Fibroblast of lung (primary cell): Measurements from ENCODE around the gene EFCAB10. TPM values are rescaled to one million over a fixed set of nuclear protein-coding genes. Genes with fewer than 3 reads are reported as not detected.

Experiments used
- DNase-seq, 2 donors: peaks; one replicate each; pipeline versions ENCODE4 v3.0.0 to v3.0.0-alpha.2; 2010; ENCODE audit warnings: low read depth in 2 of 2
- H2AFZ ChIP-seq: 2 replicates; pipeline ENCODE4 v1.5.1; 2012; ENCODE audit warnings: low read length, control low read depth, inconsistent platforms
- H3K27ac ChIP-seq: 2 replicates; pipeline ENCODE4 v1.5.1; 2011; ENCODE audit warnings: low read length, control low read depth; ENCODE audit not compliant: insufficient read depth
- H3K27me3 ChIP-seq: 2 replicates; pipeline ENCODE4 v1.5.1; 2011; ENCODE audit warnings: mild to moderate bottlenecking, low read length; ENCODE audit not compliant: control insufficient read depth, insufficient read depth
- H3K36me3 ChIP-seq: 2 replicates; pipeline ENCODE4 v1.5.1; 2011; ENCODE audit warnings: low read length; ENCODE audit not compliant: control insufficient read depth, insufficient read depth
- H3K4me1 ChIP-seq: 2 replicates; pipeline ENCODE4 v1.5.1; 2011; ENCODE audit warnings: low read length; ENCODE audit not compliant: control insufficient read depth, insufficient read depth; ENCODE audit errors: extremely low read depth
- H3K4me2 ChIP-seq: 2 replicates; pipeline ENCODE4 v1.5.1; 2011; ENCODE audit warnings: low read length, control low read depth; ENCODE audit not compliant: insufficient read depth; ENCODE audit errors: extremely low read depth
- H3K4me3 ChIP-seq, 4 experiments: fragments of 200-600 bp in 1 of 4; sonication (generic) in 1 of 4; replicated peaks in 1 of 4; 2 replicates each; pipeline ENCODE4 v1.5.1; 2011 to 2016; ENCODE audit warnings: low read length in 4 of 4, low read depth in 3 of 4, mild to moderate bottlenecking in 3 of 4, control low read depth in 2 of 4, inconsistent platforms in 1 of 4, mixed read lengths in 1 of 4; ENCODE audit not compliant: insufficient read depth in 1 of 4; ENCODE audit errors: control extremely low read depth in 1 of 4
- H3K79me2 ChIP-seq: 2 replicates; pipeline ENCODE4 v1.5.1; 2012; ENCODE audit warnings: mild to moderate bottlenecking, low read length, inconsistent platforms; ENCODE audit not compliant: control insufficient read depth, insufficient read depth
- H3K9ac ChIP-seq: 2 replicates; pipeline ENCODE4 v1.5.1; 2011; ENCODE audit warnings: mild to moderate bottlenecking, low read length, control low read depth; ENCODE audit not compliant: insufficient read depth
- H3K9me3 ChIP-seq: 2 replicates; pipeline ENCODE4 v1.5.1; 2012; ENCODE audit warnings: low read depth, low read length; ENCODE audit not compliant: control insufficient read depth, insufficient read depth
- H4K20me1 ChIP-seq: 2 replicates; pipeline ENCODE4 v1.5.1; 2011; ENCODE audit warnings: low read length; ENCODE audit not compliant: control insufficient read depth, insufficient read depth; ENCODE audit errors: extremely low read depth
- CTCF ChIP-seq, 2 donors: IDR thresholded peaks in 1 of 2; conservative IDR thresholded peaks in 1 of 2; 1 replicate in 1 of 2; 2 replicates in 1 of 2; pipeline ENCODE4 v1.5.1; 2011 to 2012; ENCODE audit warnings: low read length in 2 of 2, control low read depth in 1 of 2, inconsistent platforms in 1 of 2, low read depth in 1 of 2, mild to moderate bottlenecking in 1 of 2
- EZH2 ChIP-seq: IDR thresholded peaks from 2 replicates; pipeline ENCODE4 v1.5.1; 2012; ENCODE audit warnings: low read length, control low read depth, mild to moderate bottlenecking; ENCODE audit errors: missing control alignments
- polyA plus RNA-seq, 2 donors: library from polyadenylated mRNA; depleted of rRNA in 1 of 2; stranded (reverse) in 1 of 2; unstranded in 1 of 2; fragments of >200 nt; gene quantifications; 2 replicates each; pipeline ENCODE4 v1.2.1, GENCODE V29; 2011 to 2012; ENCODE audit warnings: missing spikeins in 1 of 2
- total RNA-seq: library from RNA; depleted of rRNA; stranded (reverse); fragments of >200 nt; gene quantifications from 2 replicates; pipeline ENCODE4 v1.2.1, GENCODE V29; 2014

Gene EFCAB10
- total and polyA plus RNA-seq, 2 donors (not counting 1 experiment from before 2014, with no cell fraction given), result not detected

DNA sequence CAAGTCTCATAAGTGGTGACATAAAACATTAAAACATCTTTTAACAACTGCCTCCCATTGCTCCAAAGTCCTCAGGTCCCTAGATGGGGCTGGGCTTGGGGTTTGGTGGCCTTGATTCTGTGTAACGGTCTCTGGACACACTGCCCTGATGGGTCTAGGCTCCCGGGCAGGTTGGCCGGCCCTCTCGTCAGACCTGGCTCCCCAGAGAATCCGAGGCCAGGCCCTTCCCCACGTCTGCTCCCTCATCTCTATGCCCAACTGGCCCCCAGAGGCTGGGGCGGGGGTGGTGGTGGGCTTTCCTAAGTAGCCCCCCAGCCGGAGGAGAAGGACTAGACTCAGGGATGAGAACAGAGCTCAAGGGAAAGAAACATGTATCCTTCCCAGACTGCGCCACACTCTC lies 31.5 kb upstream of the EFCAB10 start:
- H3K9me3 ChIP-seq, result no peaks in the 10 kb centered on the region

GRCh38 chr7:105611856-105612775 lies 30.8 kb upstream of the EFCAB10 start:
- TF ChIP-seq CTCF (conservative IDR thresholded peaks at IDR 0.05 in 1 of 2, IDR thresholded peaks at IDR 0.05 in 1 of 2; ENCODE audit: low read depth in 1 of 2, low read length in 2 of 2) (no peak), EZH2 (no peak)
- no peaks in the 10 kb centered on the region for H3K36me3 ChIP-seq
- no peaks in the 10 kb centered on the region for H3K4me1 ChIP-seq
- H2AFZ ChIP-seq, result no peak overlapping the region
- no peaks in the 10 kb centered on the region for H4K20me1 ChIP-seq
- no peak overlapping the region for H3K4me2 ChIP-seq
- no peak overlapping the region for H3K27ac ChIP-seq
- H3K79me2 ChIP-seq, result no peaks in the 10 kb centered on the region
- no peaks in the 10 kb centered on the region for H3K27me3 ChIP-seq
- no peak overlapping the region for H3K4me3 ChIP-seq
- H3K9ac ChIP-seq, result no peak overlapping the region
- DNase-seq, result peak; percentile 19 to 50
- no peaks in the 10 kb centered on the region for H3K9me3 ChIP-seq

More for the DNA sequence above, 31.5 kb upstream of the EFCAB10 start:
- Histone ChIP-seq H2AFZ (no peak overlapping the region), H3K36me3 (no peaks in the 10 kb centered on the region), H3K9ac (no peak overlapping the region), H3K79me2 (no peaks in the 10 kb centered on the region), H4K20me1 (no peaks in the 10 kb centered on the region), H3K4me2 (no peak overlapping the region), H3K4me3 (no peak overlapping the region), H3K27ac (no peak overlapping the region), H3K4me1 (no peaks in the 10 kb centered on the region), H3K27me3 (no peaks in the 10 kb centered on the region)
- no peak for TF ChIP-seq EZH2
- DNase-seq, result no peak

DNA sequence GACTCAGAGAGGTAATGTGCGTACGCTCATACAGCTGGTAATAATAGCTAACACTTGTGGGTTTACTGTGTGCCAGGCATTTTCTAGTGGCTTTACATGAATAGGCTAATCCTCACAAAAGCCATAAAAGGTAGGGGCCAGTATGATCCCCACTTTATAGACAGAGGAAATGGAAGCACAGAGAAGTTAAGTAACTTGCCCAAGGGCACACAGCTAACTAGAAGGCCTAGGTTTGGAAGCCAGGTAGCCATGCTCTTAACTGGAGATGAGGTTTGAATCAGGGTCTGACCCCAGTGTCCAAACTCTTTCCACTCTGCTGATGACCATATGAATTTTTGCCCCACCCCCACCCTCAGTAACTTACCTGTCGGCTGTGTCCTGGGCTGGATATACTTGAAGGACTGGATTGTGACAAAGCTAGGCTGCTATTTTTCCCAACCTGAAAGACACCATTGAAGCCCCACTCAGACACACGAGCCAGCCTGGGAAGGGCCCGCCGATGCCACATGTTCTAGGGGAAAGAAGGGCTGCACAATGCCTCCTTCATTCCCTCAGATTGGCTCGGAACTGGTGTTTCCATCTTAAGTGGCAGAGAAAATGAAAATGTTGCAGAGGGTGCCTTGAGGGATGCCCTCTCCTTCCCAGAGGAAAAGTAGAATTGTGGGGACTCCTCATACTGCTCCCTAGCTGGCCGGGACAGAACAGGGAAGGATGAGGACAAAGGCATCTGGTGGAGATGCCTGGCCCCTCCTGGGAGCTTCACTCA lies 29.1 kb upstream of the EFCAB10 start:
- no peaks in the 10 kb centered on the region for H3K9me3 ChIP-seq
- H2AFZ ChIP-seq, result no peak overlapping the region
- H3K79me2 ChIP-seq, result no peaks in the 10 kb centered on the region
- H4K20me1 ChIP-seq, result no peaks in the 10 kb centered on the region
- DNase-seq, result no peak
- TF ChIP-seq EZH2, result no peak
- no peak for TF ChIP-seq CTCF (conservative IDR thresholded peaks at IDR 0.05 in 1 of 2, IDR thresholded peaks at IDR 0.05 in 1 of 2; ENCODE audit: low read depth in 1 of 2, low read length in 2 of 2)
- H3K4me1 ChIP-seq, result no peaks in the 10 kb centered on the region
- H3K36me3 ChIP-seq, result no peaks in the 10 kb centered on the region
- no peak overlapping the region for H3K4me3 ChIP-seq
- no peak overlapping the region for H3K27ac ChIP-seq
- H3K27me3 ChIP-seq, result no peaks in the 10 kb centered on the region
- H3K4me2 ChIP-seq, result no peak overlapping the region
- no peak overlapping the region for H3K9ac ChIP-seq
